PC-9 (cell line): ENCODE measurements around the gene SLC9A6. TPM values are rescaled to one million over a fixed set of nuclear protein-coding genes. Genes with fewer than 3 reads are reported as not detected.

ENCODE experiments used
- BruUV-seq: library from RNA; stranded (reverse); fragments of 400-500 nt; replicated peaks from 2 replicates; lab custom pipeline; 2021; lab: Mats Ljungman, UMichigan
- CTCF ChIA-PET: fragments of 300-600 bp; sonication (Branson Sonifier 250); formaldehyde crosslinking; loops from one replicate; lab custom pipeline; 2022; ENCODE audit warnings: antibody characterized with exemption; lab: Charles Lee
- POLR2A ChIA-PET: fragments of 300-600 bp; sonication (Branson Sonifier 250); formaldehyde crosslinking; loops from one replicate; lab custom pipeline; 2022; ENCODE audit warnings: antibody characterized with exemption; ENCODE audit not compliant: unreplicated experiment; lab: Charles Lee
- DNase-seq, 2 experiments: peaks; one replicate each; pipeline versions ENCODE4 v3.0.0 to v3.0.0-alpha.2; 2015 to 2022; ENCODE audit warnings: mixed read lengths in 1 of 2
- H2AFZ ChIP-seq: fragments of 200-600 bp; sonication (generic); 2 replicates; pipeline ENCODE4 v1.8.1; 2017; ENCODE audit warnings: antibody characterized with exemption
- H3F3A ChIP-seq: fragments of 200-600 bp; sonication (generic); 2 replicates; pipeline ENCODE4 v1.8.1; 2017; ENCODE audit warnings: antibody characterized with exemption, mild to moderate bottlenecking, low read depth; ENCODE audit not compliant: insufficient read depth
- H3K27ac ChIP-seq: fragments of 200-600 bp; sonication (generic); 2 replicates; pipeline ENCODE4 v1.6.1; 2016; ENCODE audit warnings: mixed run types
- H3K27me3 ChIP-seq: fragments of 200-600 bp; sonication (generic); 2 replicates; pipeline ENCODE4 v1.6.1; 2016; ENCODE audit warnings: low read depth, mixed run types; ENCODE audit not compliant: insufficient read depth
- H3K36me3 ChIP-seq: fragments of 200-600 bp; sonication (generic); 2 replicates; pipeline ENCODE4 v1.6.1; 2016; ENCODE audit warnings: low read depth, mixed run types
- H3K4me1 ChIP-seq: fragments of 200-600 bp; sonication (generic); replicated peaks from 2 replicates; pipeline ENCODE4 v1.6.1; 2016; ENCODE audit warnings: mixed run types; ENCODE audit not compliant: insufficient read depth
- H3K4me2 ChIP-seq: fragments of 200-600 bp; sonication (generic); 2 replicates; pipeline ENCODE4 v1.6.1; 2017; ENCODE audit warnings: mixed run types
- H3K4me3 ChIP-seq: fragments of 200-600 bp; sonication (generic); 2 replicates; pipeline ENCODE4 v1.6.1; 2016; ENCODE audit warnings: mixed run types
- H3K79me2 ChIP-seq: fragments of 200-600 bp; sonication (generic); 2 replicates; pipeline ENCODE4 v1.6.1; 2017; ENCODE audit warnings: low read depth, mixed run types
- H3K9me2 ChIP-seq: fragments of 200-600 bp; sonication (generic); 2 replicates; pipeline ENCODE4 v1.8.1; 2017; ENCODE audit warnings: mild to moderate bottlenecking; ENCODE audit not compliant: insufficient read depth
- H3K9me3 ChIP-seq: fragments of 200-600 bp; sonication (generic); 2 replicates; pipeline ENCODE4 v1.8.1; 2016; ENCODE audit warnings: low read depth; ENCODE audit not compliant: insufficient read depth
- H4K20me1 ChIP-seq: fragments of 200-600 bp; sonication (generic); 2 replicates; pipeline ENCODE4 v1.8.1; 2017; ENCODE audit not compliant: insufficient read depth
- CTCF ChIP-seq: fragments of 200-600 bp; sonication (generic); conservative IDR thresholded peaks from 2 replicates; pipeline ENCODE4 v1.6.1; 2017; ENCODE audit warnings: mixed run types, antibody characterized with exemption, mild to moderate bottlenecking, moderate library complexity
- EZH2 ChIP-seq: fragments of 200-600 bp; sonication (generic); IDR thresholded peaks from 2 replicates; pipeline ENCODE4 v1.8.0; 2017; ENCODE audit warnings: antibody characterized with exemption, low read depth
- intact Hi-C: fragments of 100-400 bp; cut with micrococcal nuclease; formaldehyde crosslinking; loops from one replicate; pipeline ENCODE4 v1.10.0; 2022; ENCODE audit not compliant: unreplicated experiment
- total RNA-seq: library from RNA; stranded (reverse); gene quantifications from 2 replicates; pipeline ENCODE4 v1.2.3, GENCODE V29; 2021

The SLC9A6 gene
- total RNA-seq, 1 experiment from 2014 or later, result 16.5 TPM

GRCh38 chrX:136015016-136015415 is 29.8 kb downstream of the SLC9A6 start:
- no TSS peak for BruUV-seq
- Histone ChIP-seq H3K79me2 (no peaks in the 10 kb centered on the region), H3F3A (no peaks in the 10 kb centered on the region), H3K4me1 (no peaks in the 10 kb centered on the region), H3K4me3 (no peak overlapping the region), H3K9me3 (no peaks in the 10 kb centered on the region), H4K20me1 (no peaks in the 10 kb centered on the region), H3K9me2 (no peaks in the 10 kb centered on the region), H3K4me2 (no peak overlapping the region), H3K36me3 (no peaks in the 10 kb centered on the region), H3K27me3 (no peaks in the 10 kb centered on the region), H2AFZ (no peak overlapping the region), H3K27ac (no peak overlapping the region)
- TF ChIP-seq CTCF, result no peak
- TF ChIP-seq EZH2, result no peak
- POLR2A ChIA-PET, result no interaction called here
- no peak for DNase-seq
- CTCF ChIA-PET, result no interaction called here
- intact Hi-C loops, result no loop called here

DNA sequence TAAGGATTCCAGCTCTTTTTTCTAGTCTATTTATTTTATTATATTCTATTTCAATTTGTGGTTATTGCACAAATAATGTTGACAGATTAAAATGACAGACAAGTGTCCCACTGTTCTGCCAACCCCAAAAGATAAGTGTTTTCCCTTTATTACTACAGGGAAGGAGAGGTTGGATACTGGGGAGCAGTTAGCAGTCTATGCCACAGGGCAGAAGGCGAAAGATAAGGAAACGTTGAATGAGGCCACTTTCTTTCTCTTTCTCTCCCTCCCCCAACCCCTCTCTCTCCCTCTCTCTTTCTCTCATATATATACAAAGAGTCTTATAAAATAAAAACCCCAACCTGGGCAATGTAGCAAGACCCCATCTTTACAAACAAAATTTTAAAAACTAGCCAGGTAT is 31.6 kb downstream of the SLC9A6 start:
- H3K9me2 ChIP-seq, result no peaks in the 10 kb centered on the region
- H4K20me1 ChIP-seq, result no peaks in the 10 kb centered on the region
- no peaks in the 10 kb centered on the region for H3K27me3 ChIP-seq
- intact Hi-C loops, result no loop called here
- ChIA-PET CTCF (no interaction called here), POLR2A (no interaction called here)
- H3K4me2 ChIP-seq, result no peak overlapping the region
- no peaks in the 10 kb centered on the region for H3K4me1 ChIP-seq
- H2AFZ ChIP-seq, result no peak overlapping the region
- no peak for DNase-seq
- H3K9me3 ChIP-seq, result no peaks in the 10 kb centered on the region
- H3K27ac ChIP-seq, result no peak overlapping the region
- no peaks in the 10 kb centered on the region for H3F3A ChIP-seq
- H3K36me3 ChIP-seq, result no peaks in the 10 kb centered on the region
- BruUV-seq, result no TSS peak
- no peak overlapping the region for H3K4me3 ChIP-seq
- no peaks in the 10 kb centered on the region for H3K79me2 ChIP-seq
- TF ChIP-seq EZH2, result no peak
- TF ChIP-seq CTCF, result no peak

- H3K79me2 ChIP-seq, result no peaks in the 10 kb centered on the region
- no peaks in the 10 kb centered on the region for H4K20me1 ChIP-seq
- POLR2A ChIA-PET, result no interaction called here
- DNase-seq, result no peak
- BruUV-seq, result no TSS peak
- intact Hi-C loops, result no loop called here
- H3K4me2 ChIP-seq, result no peak overlapping the region
- no peak for TF ChIP-seq EZH2
- no peak for TF ChIP-seq CTCF
- H3K36me3 ChIP-seq, result no peaks in the 10 kb centered on the region
- CTCF ChIA-PET, result no interaction called here
- H3K9me3 ChIP-seq, result no peaks in the 10 kb centered on the region
- no peak overlapping the region for H2AFZ ChIP-seq
- H3K4me1 ChIP-seq, result no peaks in the 10 kb centered on the region
- H3K4me3 ChIP-seq, result no peak overlapping the region
- no peaks in the 10 kb centered on the region for H3F3A ChIP-seq
- H3K9me2 ChIP-seq, result no peaks in the 10 kb centered on the region
- H3K27ac ChIP-seq, result no peak overlapping the region
- no peaks in the 10 kb centered on the region for H3K27me3 ChIP-seq
Measured at GRCh38 chrX:136019226-136019625, 34.0 kb downstream of the SLC9A6 start.
